Measurements from ENCODE around the gene THSD7A.
"Not testable (repeated sequence)": the region's sequence is repeated elsewhere in the genome, so short reads cannot be mapped to it uniquely, and the experiment has no call there.

The THSD7A gene

DNA sequence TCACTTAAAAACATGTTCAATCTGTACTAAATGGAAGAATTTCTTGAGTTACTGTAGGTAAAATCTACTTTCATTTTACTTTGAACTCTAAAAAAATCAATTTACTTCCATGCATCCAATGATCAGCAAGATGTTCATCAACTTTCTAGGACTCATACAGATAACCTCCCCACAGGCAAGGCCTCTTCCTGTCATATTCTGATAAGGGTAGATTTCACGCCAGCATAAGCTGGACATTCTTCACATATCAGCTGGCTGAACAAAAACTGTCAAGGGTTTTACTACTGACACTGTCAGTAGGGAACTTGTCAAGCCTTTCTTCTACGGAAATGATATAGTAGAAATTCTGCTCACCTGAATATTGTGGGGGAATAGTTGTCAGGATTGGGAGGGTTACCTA lies 244.9 kb downstream of the THSD7A start:
- no peak for DNase-seq (ENCODE audit: low spot score)

- DNase-seq (ENCODE audit: low spot score) = no peak
Observed at GRCh38 chr7:11584406-11585031, 247.5 kb downstream of the THSD7A start.

DNA sequence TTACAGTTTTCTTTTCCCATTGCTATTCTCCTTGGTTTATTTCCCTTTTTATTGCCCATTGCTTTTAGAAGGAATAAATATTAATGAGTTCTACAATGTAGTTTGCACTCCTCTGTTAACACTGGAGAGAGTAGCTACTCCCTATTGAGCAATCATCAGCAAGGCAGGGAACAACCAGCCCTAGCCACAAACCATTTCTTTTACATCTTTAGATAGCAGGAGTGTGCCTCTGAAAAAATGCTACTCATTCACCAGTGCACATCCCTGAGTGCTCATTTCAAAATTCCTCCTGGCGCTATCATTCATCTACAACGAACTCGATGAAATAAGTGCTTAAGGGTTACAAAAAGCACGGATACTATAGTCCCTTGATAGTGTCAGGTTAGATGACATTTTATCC lies 252.9 kb downstream of the THSD7A start:
- peak; percentile 10 for DNase-seq (ENCODE audit: low spot score)

DNA sequence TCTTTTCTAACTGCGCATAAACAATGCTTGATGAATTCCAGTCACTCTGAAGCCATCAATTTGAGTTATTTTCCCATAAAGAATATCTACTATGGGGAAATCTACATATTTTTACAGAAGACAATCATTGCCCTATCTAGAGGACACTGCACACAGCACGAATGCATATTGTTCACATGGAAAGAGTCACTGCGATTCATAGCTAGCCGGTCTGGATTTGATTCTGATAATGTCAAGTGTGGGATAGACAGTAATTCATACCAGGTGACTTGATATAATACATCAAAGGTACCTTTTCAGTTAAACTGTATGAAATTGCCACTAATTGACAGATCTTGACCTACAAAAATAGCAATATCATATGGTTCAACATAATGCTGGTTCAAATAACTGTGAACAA lies 255.7 kb downstream of the THSD7A start:
- DNase-seq (ENCODE audit: low spot score) = no peak

GRCh38 chr7:11573128-11573750 lies 258.8 kb downstream of the THSD7A start:
- DNase-seq (ENCODE audit: low spot score) = no peak

GRCh38 chr7:11570922-11571550 lies 261.0 kb downstream of the THSD7A start:
- DNase-seq (ENCODE audit: low spot score) = no peak

DNA sequence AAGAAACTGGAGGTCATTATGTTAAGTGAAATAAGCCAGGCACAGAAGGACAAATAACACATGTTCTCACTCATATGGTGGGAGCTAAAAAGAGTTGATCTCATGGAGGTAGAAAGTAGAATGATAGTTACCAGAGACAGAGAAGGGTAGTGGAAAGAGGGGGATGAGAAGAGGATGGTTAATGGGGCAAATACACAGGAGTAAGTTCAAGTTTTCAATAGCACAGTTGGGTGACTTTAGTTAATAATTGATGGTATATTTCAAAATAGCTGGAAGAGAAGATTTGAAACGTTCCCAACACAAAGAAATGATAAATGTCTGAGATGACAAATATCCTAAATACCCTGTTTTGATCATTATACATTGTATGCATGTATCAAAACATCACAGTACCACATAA lies 261.8 kb downstream of the THSD7A start:
- no peak for DNase-seq (ENCODE audit: low spot score)

DNA sequence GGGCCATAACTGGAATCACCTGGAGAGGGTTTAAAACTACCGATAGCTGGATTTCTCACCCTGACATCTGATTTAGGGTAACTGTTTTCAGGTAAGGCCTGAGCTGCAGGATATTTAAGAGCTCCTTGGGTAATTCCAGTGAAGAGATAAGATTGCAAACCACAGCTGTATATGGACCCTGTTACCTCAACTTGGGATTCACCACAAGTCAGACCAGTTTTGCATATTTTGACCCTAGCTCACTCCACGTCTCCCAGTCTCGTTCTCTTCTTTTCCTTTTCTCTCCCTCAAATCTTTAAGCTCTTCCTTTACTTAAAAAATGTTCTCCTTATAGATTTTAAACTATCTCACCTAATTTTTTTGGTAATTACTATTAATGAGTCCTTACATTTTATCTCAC lies 264.4 kb downstream of the THSD7A start:
- DNase-seq (ENCODE audit: low spot score) = no peak

GRCh38 chr7:11557627-11558026 lies 274.4 kb downstream of the THSD7A start:
- DNase-seq (ENCODE audit: low spot score) = peak; percentile 41

DNA sequence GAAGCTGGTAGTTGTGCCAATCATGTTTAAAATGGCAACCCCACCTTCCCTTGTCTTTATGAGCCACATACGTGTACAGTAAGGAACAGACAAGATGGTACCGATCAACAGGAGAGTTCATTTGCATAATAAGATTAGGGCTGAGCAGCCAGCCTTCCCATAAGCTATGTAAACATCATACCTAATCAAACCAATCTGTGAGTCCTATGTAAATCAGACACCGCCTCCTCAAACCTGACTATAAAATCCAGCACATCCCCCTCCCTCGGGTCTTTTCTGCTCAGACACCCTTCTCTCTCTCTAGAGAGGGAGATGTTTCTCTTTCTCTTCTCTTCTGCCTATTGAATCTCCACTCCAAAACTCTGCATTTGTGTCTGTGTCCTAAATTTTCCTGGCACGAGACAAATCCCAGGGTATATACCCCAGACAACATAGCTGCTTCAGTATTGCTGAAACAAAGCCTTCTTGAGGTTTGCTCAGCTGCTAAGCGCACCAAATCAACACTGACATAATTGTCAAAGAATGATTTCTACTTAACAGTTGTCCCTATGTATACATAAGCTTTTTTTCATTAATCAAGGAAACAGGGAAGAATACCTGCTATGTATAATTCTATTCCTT lies 279.2 kb downstream of the THSD7A start:
- no peak for DNase-seq (ENCODE audit: low spot score)

DNA sequence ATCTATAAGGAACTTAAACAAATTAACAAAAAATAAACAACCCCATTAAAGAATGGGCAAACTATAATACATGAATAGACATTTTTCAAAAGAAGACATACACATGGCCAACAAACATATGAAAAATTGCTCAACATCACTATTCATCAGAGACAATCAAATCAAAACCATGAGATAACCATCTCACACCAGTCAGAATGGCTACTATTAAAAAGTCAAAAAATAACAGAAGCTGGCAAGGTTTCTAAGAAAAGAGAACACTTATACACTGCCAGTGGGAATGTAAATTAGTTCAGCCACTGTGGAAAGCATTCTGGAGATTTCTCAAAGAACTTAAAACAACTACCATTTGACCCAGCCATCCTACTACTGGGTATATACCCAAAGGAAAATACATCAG lies 280.5 kb downstream of the THSD7A start:
- no peak for DNase-seq (ENCODE audit: low spot score)

GRCh38 chr7:11548532-11548931 lies 283.5 kb downstream of the THSD7A start:
- no peak for DNase-seq (ENCODE audit: low spot score)

DNA sequence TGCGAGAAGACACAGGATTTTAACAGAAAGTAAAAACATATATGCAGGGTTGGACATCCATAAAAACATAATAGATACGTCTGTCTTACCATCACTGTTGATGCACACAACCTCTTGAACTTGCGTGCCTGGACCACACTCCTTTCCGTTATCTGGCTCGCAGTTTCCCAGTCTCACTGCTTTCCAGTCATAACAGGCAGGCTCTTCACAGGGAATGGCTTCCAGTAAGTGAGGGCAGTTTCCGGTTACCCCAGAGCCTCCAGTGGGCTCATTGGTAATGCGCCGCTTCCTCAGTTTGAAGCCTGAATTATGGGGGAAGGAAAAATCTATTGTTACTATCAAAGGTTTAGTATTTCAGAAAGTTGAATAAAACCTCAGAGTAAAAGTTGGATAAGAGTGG lies 290.7 kb downstream of the THSD7A start:
- no peak for DNase-seq (ENCODE audit: low spot score)

DNA sequence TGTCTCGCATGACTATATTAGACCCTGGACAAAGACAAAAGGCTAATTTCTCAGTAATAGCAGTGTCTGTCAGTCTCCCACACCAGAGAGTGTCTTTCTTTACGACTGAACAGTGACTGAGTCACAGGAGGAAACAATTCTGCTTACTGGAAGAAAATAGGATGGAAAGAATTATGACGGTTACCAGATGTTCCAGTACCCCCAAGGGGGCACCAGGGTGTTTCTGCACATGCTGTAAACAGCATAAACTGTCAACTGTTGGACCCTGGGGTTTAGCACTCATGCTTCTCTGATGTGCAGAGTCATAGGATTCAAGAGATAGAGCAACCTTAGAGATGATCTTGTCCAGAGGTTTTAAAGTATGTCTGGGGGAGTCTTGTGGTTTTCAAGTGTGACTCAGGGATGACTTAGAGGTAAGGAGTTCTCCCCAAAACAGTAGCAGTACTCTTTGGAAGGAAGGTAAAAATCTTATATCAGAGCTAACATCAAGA lies 291.7 kb downstream of the THSD7A start:
- DNase-seq (ENCODE audit: low spot score) = no peak

DNA sequence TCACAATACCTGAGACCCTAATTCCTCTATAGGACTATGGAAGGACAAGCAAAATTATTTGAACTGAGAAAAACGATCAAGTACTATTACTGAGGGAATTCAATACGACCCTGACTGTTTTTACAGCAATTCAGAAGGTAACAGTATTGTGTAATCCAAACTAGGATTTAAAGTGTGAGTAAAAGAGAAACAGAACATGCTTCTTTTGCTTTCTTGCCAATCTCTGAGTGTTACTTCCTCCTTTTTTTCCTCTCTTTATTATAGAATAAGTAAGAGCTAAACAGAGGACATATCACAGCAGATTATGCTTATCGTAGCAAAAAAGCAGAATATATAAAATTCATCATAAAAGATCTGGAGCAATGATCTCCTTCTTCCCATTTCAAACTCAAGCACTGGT lies 292.1 kb downstream of the THSD7A start:
- no peak for DNase-seq (ENCODE audit: low spot score)

DNA sequence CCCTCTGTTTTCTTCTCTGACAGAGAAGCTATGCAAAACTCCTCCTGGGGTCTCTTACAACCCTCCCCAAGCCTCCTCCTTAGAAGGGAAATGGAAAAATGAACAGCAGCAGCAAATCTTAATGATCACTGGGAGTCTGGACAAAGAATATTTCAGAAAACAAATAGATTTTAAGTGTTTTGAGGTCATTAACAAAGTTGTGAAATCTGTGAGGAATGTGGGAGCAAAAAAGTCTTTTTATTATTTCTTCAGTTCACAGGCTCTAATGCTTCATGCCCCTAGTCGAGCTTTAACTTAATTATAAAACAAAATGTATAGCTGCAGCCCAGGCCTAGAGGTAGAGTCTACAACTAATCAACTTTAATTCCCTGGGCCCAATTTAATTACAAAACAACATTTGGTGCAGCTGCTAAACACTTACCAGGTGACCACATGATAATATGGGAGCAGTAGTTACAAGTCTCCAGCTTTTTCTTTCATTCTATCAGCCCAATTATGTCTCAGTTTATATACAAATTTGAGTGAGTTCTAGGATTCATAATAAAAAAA lies 293.2 kb downstream of the THSD7A start:
- no peak for DNase-seq (ENCODE audit: low spot score)

GRCh38 chr7:11533229-11533820 lies 298.7 kb downstream of the THSD7A start:
- no peak for DNase-seq (ENCODE audit: low spot score)

- no peak for DNase-seq (ENCODE audit: low spot score)
Observed at GRCh38 chr7:11529382-11529781, 302.6 kb downstream of the THSD7A start.

- no peak for DNase-seq (ENCODE audit: low spot score)
Observed at GRCh38 chr7:11527707-11528106, 304.3 kb downstream of the THSD7A start.

GRCh38 chr7:11524476-11525397 lies 307.3 kb downstream of the THSD7A start:
- DNase-seq (ENCODE audit: low spot score) = no peak

DNA sequence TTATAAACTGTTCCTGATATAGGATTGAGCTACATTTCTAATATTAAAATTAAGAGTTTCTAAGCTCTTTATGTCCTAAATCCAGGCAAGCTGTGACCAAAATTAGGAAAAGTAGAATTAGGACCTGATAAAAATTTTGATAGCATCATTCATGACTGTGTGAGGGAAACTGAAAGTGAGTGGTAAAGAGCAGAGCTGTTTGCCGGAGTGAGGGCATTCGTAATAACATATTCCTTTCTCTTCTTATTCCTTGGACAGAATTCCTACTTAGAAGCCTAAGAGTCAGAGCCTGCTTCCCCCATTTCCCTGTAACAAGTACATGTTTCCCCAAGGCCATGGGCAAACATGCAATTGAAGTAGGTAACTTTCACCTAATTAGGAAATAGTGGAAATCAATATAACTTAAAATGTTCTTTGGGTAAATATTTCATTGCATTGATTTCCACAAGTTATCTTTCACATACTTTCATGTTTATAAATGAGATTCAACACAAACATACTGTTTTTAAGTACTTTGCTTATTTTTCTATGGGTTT lies 310.0 kb downstream of the THSD7A start:
- DNase-seq (ENCODE audit: low spot score) = not testable (repeated sequence)
